ENCODE results near the gene DCN.

Gene DCN

DNA sequence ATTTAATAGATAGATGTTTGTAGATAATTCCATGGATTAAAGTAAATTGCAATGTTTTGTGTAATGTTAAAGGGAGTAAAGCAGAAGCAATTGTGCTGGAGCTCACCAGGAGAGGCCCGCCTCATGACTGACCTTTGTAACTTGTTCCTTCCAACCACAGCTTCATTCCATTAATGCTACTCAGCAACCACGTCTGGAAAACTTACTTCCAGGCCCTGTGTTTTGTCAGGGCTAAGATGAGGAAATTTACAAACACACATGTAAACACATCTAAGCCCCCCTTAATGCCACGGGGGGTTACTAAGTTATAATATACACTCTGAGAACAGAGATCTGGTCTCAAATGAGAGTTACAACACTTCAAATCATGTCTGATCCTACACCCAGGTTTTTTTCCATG lies 83.7 kb downstream of the DCN start:
- no peak for DNase-seq

GRCh38 chr12:91098461-91098860 lies 84.2 kb downstream of the DCN start:
- no peak for DNase-seq

- no peak for DNase-seq
These were observed 87.7 kb downstream of the DCN start for GRCh38 chr12:91094957-91095356.

DNA sequence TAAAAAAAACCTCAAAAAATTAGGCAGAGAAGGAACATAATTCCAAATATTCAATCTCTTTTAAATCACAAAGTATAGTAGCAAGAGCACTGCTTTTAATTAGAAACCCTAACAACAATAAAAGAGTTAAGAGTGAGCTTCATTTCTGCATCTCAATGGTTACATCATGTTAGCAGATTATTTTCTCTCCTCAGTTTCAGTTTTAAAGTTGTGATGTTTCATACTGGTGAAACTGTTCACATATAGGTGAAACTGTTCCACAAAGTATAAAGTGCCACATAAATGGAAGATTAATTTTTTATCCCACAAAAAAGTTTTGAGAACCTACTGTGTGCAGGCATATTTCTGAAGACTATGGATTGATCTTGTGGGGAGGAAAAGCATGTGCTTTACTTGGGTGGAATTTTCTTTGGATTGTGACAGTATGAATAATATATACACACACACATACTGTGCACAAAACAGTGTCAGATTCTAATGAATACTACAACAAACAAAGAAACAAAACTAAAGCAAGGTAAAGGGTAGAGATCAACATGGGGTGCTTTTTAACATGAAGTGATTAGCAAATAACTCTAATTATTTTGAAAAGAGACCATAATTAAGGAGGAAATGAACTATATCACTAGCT lies 88.5 kb downstream of the DCN start:
- no peak for DNase-seq

GRCh38 chr12:91093341-91093740 lies 89.3 kb downstream of the DCN start:
- DNase-seq = no peak

DNA sequence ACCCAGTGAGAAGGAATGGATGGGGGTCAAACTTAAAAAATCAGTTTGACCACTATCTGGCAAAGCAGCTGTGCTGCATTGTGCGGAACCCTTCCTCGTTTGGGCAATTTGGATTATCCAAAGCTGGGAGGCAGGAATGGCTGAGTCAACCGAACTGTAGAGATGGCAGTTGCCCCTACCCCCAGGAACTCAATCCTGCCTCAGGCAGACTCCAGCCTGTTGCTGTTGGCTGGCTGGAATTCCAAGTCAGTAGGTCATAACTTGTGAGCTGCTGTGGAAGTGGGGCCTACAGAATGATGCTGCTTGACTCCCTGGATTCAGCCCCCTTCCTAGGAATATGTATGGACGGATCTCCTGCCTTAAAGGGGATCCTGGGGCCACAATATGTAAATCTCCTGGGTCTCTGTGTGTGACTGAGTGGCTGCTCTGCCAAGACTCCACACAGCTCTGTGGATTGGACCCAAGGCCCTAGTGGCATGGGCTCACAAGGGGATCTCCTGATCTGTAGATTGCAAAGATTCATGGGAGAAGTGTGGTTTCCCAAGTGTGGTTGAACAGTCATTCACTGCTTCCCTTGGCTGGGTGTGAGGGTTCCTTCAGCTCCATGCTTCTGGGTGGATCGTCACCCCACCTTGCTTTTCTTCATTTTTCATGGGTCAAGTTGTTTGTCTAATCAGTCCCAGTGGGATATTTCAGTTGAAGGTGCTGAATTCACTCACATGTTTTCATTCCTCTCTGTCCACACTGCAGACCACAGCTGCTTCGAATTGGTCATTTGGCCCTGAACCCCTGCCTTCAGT lies 90.5 kb downstream of the DCN start:
- DNase-seq = no peak

Data from activated T-cell treated with anti-CD3 and anti-CD28 coated beads, Interleukin-2, amount 50 U/mL, for 1 hour (primary cell).